Activated naive CD4-positive, alpha-beta T cell (primary cell): Measurements from ENCODE around the gene MYH1.
"Not testable (repeated sequence)": the region's sequence is repeated elsewhere in the genome, so short reads cannot be mapped to it uniquely, and the experiment has no call there.

ENCODE experiments used
- DNase-seq, 4 experiments: peaks; one replicate each; lab custom pipeline; 2025; lab: John Stamatoyannopoulos, UW

Gene MYH1

GRCh38 chr17:10518271-10519037 is at the start of gene MYH1:
Gene MYH1 (minus strand): TSS chr17:10518542. CDS start chr17:10516642, 1,900 bp downstream.
- DNase-seq: no peak

- DNase-seq: no peak
Observed at GRCh38 chr17:10563991-10564660, 45.8 kb upstream of the MYH1 start.

- DNase-seq: no peak
Observed at GRCh38 chr17:10558049-10558448, 39.7 kb upstream of the MYH1 start.

- DNase-seq: no peak
Observed at GRCh38 chr17:10557422-10557821, 39.1 kb upstream of the MYH1 start.

DNA sequence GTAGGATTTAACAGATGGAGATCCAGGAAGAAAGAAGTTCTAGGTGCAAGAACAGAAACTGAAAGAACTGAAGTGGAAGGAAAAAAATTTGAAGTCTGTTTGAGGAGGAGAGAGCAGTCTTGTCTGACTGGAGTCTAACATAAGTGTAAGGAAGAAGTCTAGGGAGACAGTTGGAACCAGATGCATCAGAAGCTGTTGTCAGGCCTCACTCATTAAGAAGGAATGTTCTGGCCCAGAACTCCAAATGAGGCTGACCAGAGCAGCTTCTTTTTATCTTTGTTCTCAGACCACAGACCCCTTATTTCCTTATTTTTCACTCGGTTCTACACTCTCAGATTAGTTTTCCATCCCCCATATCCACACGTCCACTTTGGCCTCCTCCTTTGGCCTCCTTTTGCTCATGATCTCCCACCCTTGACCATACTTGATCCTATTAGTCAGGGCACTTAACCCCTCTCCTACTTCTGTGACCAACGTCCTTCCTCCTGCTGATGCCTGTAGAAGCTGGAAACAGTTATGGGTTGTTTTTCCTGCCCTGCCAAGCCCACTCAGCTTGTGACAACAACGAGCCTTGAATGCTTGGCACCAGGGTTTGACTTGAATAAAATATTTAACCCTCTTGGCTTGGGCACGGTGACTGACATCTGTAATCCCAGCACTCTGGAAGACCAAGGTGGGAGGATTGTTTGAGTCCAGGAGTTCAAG is 38.1 kb upstream of the MYH1 start:
- no peak for DNase-seq

DNA sequence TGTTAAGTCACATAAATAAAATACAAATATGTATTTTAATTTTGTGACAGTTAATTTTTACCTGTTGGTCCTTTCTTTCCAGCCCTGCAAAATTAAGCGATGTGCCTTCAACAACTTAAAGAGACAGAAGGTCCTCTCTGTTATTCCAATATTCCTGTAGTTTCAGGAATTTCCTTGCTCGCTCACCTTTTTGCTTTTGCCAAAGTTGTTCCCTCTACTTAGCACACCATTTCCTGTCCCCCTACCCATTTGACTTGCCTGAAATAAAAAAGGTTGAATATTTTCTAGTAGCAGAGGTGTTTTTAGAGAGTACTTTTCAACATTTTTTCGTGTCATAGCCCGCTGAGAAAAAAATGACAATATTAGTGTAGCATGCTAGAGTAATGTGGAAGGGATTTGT is 31.7 kb upstream of the MYH1 start:
- DNase-seq: no peak

DNA sequence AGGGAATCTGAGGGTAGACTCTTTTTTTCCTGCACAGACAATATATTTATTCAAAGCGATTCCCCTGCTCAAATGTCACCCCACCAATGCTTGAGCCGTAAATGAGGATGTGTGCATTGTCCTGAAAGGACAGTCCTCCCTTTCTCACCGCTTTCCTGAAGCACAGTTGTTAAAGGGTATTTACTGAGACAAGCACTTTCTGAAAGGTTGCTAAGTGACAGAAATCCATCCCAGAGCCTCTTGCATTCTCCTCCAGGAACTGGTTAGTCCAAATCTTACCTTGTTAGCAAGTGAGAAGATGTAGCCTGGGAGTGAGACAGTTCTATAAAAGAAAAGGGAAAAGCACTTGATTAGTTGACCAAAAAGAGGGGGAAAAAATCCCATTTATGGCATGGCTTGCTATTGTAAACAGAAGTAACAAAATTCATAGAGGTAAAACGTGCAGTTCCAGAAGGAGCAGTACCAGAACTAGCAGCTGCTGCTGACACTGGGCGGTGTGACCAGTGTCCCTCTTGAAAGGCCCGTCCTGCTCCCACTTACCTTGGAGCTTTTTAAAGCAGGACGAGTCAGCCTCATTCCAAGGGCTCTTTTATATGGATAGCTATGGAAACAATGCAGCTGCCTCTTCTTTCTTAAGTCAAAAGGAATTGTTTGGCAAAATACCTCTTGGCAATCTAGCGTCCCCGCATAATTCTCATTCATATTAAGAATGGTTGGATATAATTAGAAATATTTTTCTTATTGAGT is 30.9 kb upstream of the MYH1 start, which contains the start of gene MYH2:
MYH2 (minus strand) TSS at position 563 of the 747 bp plus-strand sequence. CDS start 1,738 bp downstream, outside the sequence.
- no peak for DNase-seq

DNA sequence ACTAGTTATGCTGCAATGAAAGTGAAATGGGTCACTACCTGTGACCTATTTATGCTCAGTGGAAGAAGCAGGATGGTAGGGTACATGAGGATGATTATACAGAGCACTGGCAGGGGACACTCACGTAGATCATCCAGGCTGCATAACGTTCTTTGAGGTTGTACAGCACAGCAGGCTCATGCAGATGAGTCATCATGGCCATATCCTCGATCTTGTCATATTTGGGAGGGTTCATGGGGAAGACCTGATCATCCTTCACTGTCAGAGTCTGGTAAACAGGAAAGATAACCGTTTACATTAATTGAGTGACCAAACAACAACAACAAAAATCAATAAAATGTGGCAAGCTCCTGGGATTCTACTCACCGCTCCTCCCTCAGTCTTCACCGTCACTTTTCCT is 29.0 kb upstream of the MYH1 start:
- no peak for DNase-seq

DNA sequence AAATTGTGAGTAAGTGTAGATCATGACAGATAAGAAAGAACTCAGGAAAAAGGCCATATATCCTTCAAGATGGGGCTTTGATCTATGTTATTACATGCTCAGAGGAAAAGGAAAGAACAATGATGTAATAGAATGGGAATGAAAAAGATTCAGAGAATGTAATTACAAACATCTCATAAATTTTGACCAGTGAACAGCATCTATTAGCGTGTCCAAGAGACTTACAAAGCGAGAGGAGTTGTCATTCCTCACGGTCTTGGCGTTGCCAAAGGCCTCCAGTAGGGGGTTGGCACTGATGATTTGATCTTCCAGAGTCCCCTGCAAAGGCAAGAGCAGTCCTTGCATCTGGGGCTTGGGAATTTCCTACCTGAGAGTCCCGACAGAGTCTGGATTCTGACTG is 25.1 kb upstream of the MYH1 start:
- not testable (repeated sequence) for DNase-seq

DNA sequence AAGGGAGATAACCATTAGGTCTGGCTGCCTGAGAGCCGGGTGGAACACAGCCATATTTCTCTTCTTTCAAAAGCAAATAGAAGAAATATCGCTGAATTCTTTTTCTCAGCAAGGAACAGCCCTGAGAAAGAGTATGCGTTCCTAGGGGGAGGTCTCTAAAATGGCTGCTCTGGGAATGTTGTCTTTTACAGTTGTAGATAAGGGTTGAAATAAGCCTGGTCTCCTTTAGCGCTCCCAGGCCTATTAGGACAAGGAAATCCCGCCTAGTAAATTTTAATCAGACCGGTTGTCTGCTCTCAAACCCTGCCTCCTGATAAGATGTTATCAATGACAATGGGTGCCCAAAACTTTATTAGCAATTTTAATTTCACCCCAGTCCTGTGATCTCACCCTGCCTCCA is 22.8 kb upstream of the MYH1 start:
- not testable (repeated sequence) for DNase-seq

DNA sequence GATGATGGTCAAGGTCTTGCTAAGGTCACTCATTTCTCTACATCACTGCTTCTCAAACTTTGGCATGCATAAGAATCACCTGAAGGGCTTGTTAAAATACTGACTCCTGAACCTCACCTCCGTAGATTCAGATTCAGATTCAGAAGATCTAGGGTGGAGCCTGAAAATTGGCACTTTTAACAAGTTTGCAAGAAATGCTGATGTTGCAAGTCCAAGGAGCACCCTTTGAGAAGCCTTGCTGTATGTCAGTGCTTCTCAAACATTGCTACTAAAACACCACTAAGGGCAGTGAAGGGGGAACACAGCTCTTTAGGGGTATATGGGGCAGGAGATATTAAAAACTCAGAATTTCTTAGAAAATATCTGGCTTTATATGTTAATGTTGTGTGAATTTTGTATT is 13.7 kb upstream of the MYH1 start:
- DNase-seq: no peak

DNA sequence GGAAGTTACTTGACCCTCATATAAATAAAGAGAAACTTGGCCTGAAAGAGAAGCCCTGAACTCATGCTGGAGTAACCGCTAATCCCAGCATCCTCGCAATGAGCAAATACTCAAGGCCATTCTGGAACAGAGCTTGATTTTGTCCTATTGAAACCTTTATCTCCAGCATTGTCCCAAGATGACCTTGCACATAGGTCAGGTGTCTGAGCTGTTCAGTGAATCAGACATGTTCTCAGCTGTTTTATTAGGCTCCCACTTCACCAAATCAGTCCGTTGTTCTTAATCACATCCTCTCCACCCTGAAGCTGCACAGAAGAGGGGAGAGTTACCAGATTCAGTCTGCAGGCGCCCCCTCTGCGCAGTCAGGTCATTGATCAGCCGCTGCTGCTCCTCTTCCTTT is 9.1 kb upstream of the MYH1 start:
- no peak for DNase-seq

GRCh38 chr17:10526517-10526916 is 8.2 kb upstream of the MYH1 start:
- no peak for DNase-seq

DNA sequence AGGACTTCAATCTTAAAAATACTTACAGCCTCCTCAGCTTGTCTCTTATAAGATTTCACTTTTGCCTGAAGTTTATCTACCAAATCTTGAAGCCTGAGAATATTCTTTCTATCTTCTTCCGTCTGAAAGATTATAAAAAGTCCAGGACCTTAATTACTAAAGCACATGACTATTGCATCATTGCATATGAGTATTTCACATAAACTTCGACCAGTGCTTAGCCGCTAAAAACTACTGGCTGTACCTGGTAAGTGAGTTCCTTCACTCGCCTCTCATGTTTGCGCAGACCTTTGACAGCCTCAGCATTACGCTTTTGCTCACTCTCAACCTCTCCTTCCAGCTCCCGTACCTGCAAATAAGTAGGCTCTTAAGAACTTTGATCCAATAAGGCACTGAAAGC is 4.7 kb upstream of the MYH1 start:
- DNase-seq: no peak

- DNase-seq: no peak
Observed at GRCh38 chr17:10521949-10522348, 3.6 kb upstream of the MYH1 start.

- DNase-seq: no peak
Observed at GRCh38 chr17:10516638-10517037, 1.7 kb downstream of the MYH1 start.

DNA sequence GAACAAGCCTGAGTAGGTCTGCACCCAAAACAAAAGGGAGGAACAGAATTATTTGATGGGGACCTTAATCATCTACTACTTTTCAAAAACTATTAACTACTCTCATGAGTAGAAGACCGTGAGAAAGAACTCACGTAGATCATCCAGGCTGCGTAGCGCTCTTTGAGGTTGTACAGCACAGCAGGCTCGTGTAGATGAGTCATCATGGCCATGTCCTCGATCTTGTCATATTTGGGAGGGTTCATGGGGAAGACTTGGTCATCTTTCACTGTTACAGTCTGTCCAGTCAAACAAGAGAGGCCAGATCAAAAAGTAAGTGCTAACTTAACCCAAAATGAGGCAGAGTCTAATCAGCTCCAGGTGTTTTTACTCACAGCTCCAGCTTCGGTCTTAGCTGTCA is 2.3 kb downstream of the MYH1 start:
- DNase-seq: no peak

- no peak for DNase-seq
Observed at GRCh38 chr17:10513299-10514067, 4.9 kb downstream of the MYH1 start.

DNA sequence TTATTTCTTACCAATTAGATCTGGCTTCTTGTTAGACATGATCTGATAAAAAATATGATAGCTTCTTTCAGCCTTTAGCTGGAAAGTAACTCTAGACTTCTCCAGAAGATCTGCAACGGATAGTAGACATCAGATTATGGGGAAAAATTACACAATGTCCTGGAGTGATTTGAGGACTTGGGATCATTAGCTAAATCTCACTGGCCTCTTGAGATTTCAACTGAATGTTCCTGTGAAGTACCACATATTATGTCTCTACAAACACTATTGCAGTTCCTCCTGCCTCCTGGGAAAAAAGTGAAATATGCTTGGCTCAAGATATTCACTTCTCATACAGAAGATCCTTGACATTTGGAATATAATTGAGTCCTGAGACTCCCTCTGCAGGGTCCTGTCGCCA is 5.5 kb downstream of the MYH1 start:
- no peak for DNase-seq

DNA sequence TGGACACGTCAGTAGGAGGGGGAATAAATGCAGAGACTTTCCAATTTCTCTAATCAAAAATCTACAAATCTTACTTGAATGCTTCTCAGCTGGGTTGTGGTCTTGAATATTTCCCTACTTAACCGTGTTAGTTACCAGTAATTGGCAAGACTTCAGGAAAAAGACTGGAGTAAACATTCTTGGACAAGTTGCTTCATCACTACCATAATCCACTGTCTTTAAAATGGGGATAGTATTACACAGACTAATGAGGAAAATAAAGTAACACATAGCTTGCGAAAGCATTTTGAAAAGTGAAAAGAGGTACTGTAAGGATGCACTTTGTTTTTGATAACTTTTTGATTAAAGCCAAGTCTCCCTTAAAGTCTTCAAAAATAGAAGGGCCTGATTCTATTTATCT is 18.4 kb downstream of the MYH1 start:
- DNase-seq: no peak

DNA sequence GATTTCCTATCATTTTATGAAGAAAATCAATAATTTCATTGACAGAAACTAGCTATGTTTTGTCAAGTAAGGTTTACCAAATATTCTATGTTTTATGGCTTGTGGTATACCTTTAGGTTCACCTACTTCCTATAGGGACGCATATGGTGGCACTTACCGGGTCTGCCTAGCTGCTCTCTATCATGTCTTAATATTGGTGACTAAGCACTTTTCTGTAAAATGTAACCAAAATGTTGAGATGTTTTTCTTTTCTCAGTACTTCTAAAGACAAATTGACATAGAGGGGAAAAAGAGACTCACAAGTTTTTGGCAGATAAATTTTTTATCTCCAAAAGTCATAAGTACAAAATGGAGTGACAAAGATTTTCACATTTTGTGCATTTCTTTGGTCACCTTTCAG is 26.3 kb downstream of the MYH1 start:
- no peak for DNase-seq
